ENCODE results near the gene FAXDC2.

Gene FAXDC2

DNA sequence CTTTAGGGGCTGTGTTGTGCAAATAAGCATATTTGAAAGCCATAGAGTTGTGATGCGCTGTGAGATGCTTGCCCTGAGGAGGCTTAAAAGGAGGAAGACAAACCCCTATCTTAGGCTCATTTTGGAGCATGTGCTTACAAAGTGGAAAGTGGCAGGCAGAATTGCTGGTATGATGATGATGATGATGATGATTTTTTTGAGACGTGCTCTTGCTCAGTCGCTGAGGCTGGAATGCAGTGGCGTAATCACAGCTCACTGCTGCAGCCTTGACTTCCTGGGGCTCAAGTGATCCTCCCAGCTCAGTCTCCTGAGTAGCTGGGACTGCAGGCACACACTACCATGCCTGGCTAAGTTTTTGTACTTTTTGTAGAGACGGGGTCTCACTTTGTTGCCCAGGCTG, 9.7 kb upstream of the FAXDC2 start:
- peaks cover 28% of the 10 kb centered on the region for H3K36me3 Mint-ChIP-seq (ENCODE audit: low read depth)
- no peaks in the 10 kb centered on the region for H3K27me3 Mint-ChIP-seq (ENCODE audit: low read depth)
- peak overlapping the region; percentile 88 to 98 (median 96) for H3K4me3 Mint-ChIP-seq
- H3K27ac Mint-ChIP-seq, result peak overlapping the region; percentile 99 to 100 (median 100)
- H3K4me1 Mint-ChIP-seq, result peaks cover 31% of the 10 kb centered on the region
- H3K9me3 Mint-ChIP-seq, result no peaks in the 10 kb centered on the region
- TF ChIP-seq, protein P1, sequence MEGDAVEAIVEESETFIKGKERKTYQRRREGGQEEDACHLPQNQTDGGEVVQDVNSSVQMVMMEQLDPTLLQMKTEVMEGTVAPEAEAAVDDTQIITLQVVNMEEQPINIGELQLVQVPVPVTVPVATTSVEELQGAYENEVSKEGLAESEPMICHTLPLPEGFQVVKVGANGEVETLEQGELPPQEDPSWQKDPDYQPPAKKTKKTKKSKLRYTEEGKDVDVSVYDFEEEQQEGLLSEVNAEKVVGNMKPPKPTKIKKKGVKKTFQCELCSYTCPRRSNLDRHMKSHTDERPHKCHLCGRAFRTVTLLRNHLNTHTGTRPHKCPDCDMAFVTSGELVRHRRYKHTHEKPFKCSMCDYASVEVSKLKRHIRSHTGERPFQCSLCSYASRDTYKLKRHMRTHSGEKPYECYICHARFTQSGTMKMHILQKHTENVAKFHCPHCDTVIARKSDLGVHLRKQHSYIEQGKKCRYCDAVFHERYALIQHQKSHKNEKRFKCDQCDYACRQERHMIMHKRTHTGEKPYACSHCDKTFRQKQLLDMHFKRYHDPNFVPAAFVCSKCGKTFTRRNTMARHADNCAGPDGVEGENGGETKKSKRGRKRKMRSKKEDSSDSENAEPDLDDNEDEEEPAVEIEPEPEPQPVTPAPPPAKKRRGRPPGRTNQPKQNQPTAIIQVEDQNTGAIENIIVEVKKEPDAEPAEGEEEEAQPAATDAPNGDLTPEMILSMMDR (IDR thresholded peaks at IDR 0.05; ENCODE audit: unreplicated experiment in 3 of 3), result no peak

DNA sequence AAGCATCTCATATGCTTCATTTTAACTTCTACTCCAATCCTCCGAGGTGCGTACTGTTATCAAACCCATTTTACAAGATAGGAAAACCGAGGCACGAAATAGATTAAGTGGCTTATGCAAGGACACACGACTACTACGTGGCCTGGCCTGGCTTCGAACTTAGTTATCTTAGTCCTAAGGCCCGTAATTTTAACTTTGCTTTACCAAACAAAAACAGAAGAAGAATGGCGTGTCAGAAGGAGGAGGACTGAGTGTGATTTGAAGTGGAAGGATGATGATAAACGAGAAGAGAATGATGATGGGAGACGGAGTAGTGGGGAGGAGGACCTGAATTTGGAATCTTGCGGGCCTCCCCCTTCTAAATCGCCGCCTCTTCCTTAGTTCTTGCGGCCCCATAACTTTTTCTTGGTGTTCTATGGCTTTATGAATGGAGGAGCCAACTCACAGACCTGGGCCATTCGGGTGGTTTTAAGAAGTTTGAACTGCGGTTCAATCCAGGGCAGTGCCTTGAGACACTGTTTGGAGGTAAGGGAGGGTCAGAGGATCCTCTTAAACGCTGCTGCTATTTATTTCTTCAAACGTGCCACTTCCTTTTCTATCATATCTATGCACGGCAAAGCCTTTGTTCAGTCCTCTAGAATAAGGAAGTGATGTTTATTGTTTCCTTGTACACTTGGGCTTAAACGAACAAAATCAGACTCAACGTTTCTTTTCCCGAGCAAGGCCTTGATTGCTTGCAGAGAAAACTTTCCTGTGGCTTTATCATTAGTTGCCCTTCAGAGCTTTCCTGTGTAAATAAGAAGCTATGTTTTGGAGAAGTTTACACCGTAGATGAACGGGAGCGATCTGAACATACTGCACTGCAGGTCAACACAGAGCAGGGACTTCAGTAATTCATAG, 8.8 kb upstream of the FAXDC2 start:
- TF ChIP-seq, protein P1 (IDR thresholded peaks at IDR 0.05; ENCODE audit: unreplicated experiment in 3 of 3), result no peak
- Mint-ChIP-seq H3K4me3 (peak overlapping the region; percentile 88 to 98 (median 96)), H3K27ac (peak overlapping the region; percentile 99 to 100 (median 100)), H3K27me3 (ENCODE audit: low read depth) (no peaks in the 10 kb centered on the region), H3K9me3 (no peaks in the 10 kb centered on the region), H3K36me3 (ENCODE audit: low read depth) (peaks cover 22% of the 10 kb centered on the region), H3K4me1 (peaks cover 31% of the 10 kb centered on the region)

DNA sequence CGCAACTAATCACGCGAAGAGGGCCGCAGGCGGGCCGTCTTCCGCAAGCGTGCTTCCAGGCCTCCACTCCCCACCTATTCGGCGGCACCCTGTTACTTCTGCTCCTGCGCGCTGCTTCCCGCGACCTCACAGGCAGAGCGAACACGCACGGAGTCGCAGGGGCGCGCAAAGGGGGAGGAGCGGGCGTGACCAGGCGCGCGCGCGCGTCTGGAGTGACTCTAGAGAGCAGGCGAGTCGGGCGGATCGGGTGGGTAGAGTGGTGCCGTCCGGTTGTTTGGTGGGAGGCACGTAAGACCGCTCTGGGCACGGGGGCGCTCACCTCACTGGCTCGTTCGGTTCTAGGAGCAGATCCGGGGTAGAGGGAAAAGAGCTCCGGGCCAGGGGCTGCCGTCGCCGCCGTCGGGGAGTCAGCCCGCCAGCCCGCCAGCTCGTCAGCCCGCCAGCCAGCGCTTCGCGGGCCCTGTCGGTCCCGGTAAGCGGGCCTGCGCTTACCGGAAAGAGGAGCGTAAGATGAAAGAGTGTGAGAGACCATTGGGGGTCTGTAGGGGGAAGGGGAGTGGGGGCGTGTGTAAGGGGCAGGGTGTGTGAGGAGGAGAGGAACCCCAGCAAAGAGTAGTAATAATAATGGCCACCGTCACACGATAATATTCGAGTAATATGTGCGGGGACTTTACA, 8.0 kb upstream of the FAXDC2 start, which contains the start of gene CNOT8:
CNOT8 (plus strand) TSS at position 331 of the 675 bp plus-strand sequence. CDS start 4,652 bp downstream, outside the sequence.
- H3K4me3 Mint-ChIP-seq, result peak within 1 kb of the TSS; percentile 88 to 98 (median 96)
- H3K36me3 Mint-ChIP-seq (ENCODE audit: low read depth), result peaks cover 16% of the 10 kb centered on the region
- H3K4me1 Mint-ChIP-seq, result peaks cover 31% of the 10 kb centered on the region
- H3K9me3 Mint-ChIP-seq, result no peaks in the 10 kb centered on the region
- TF ChIP-seq, protein P1 (IDR thresholded peaks at IDR 0.05; ENCODE audit: unreplicated experiment in 3 of 3), result no peak
- H3K27ac Mint-ChIP-seq, result peak within 1 kb of the TSS; percentile 99 to 100 (median 100)
- H3K27me3 Mint-ChIP-seq (ENCODE audit: low read depth), result no peaks in the 10 kb centered on the region

DNA sequence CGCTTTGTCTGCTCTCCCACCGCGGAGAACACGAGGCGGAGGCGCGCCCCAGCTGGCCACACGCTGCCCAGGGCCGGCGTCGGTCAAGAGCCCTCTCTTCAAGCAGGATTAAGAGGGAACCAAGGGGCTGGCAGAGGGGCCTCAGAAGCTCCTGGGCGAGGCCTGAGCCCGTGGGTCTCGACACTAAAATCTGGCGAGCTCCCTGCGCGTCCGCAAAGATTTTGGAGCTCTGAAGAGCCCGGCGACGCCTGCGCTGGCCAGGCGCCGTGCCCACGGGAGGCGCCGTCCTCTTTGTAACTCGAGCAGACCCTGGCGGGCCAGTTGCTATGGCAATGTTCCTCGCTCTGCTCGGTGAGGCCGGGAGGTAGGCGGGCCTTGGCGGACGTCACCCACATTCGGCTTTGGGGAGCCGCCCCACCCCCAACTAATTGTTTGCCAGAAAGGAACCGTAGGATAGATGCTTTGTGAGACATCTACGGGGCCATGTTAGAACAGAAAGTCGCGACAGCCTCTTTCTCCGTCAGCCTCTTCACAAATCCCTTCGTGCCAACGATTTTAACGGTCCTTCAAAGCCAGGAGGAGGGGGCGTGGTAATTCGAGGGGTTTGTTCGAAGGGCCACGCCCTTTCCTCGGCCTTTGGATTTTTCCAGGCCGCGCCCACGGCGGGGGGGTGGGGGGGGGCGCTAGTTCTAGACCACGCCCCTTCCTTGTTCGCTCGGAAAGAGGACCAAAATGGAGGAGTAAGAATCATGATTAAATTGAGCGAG, 7.3 kb upstream of the FAXDC2 start:
- Mint-ChIP-seq H3K4me1 (peaks cover 30% of the 10 kb centered on the region), H3K27ac (peak overlapping the region; percentile 99 to 100 (median 100)), H3K9me3 (no peaks in the 10 kb centered on the region), H3K4me3 (peak overlapping the region; percentile 88 to 98 (median 96)), H3K27me3 (ENCODE audit: low read depth) (no peaks in the 10 kb centered on the region), H3K36me3 (ENCODE audit: low read depth) (peaks cover 9% of the 10 kb centered on the region)
- TF ChIP-seq, protein P1 (IDR thresholded peaks at IDR 0.05; ENCODE audit: unreplicated experiment in 3 of 3), result peak in 1 of 3 experiments; percentile 15

DNA sequence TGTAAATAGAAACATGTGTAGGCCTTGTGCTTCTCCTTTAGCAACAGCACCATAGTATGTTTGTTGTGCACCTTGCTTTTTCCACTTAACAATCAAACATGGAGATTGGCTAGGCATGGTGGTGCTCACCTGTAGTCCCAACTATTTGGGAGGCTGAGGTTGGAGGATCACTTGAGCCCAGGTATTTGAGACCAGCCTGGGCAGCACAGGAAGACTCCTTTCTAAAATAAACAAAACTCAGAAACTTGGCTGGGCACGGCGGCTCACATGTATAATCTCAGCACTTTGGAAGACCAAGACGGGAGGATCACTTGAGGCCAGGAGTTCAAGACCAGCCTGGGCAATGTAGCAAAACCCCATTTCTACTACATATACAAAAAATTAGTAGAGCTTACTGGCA, 948 bp upstream of the FAXDC2 start:
- H3K27me3 Mint-ChIP-seq (ENCODE audit: low read depth), result no peaks in the 10 kb centered on the region
- no peaks in the 10 kb centered on the region for H3K9me3 Mint-ChIP-seq
- H3K4me1 Mint-ChIP-seq, result peaks cover 24% of the 10 kb centered on the region
- H3K4me3 Mint-ChIP-seq, result peak overlapping the region; percentile 84 to 90 (median 89)
- H3K36me3 Mint-ChIP-seq (ENCODE audit: low read depth), result no peaks in the 10 kb centered on the region
- H3K27ac Mint-ChIP-seq, result peak overlapping the region; percentile 91 to 96 (median 95)
- TF ChIP-seq, protein P1 (IDR thresholded peaks at IDR 0.05; ENCODE audit: unreplicated experiment in 3 of 3), result no peak
